ENCODE measurements around the gene AP2S1.
"Not testable (repeated sequence)": the region's sequence is repeated elsewhere in the genome, so short reads cannot be mapped to it uniquely, and the experiment has no call there.

The AP2S1 gene

GRCh38 chr19:46866407-46867136, 15.9 kb upstream of the AP2S1 start:
- DNase-seq: no peak

GRCh38 chr19:46863818-46864629, 13.4 kb upstream of the AP2S1 start:
- no peak for DNase-seq

- DNase-seq: no peak
Observed at GRCh38 chr19:46862974-46863632, 12.5 kb upstream of the AP2S1 start.

GRCh38 chr19:46862503-46862834, 11.8 kb upstream of the AP2S1 start:
- no peak for DNase-seq

- DNase-seq: peak; percentile 21
Observed at GRCh38 chr19:46861691-46862502, 11.3 kb upstream of the AP2S1 start.

GRCh38 chr19:46860846-46861690, 10.4 kb upstream of the AP2S1 start, which contains the start of gene ARHGAP35:
TSS of gene ARHGAP35 (plus strand) at chr19:46860997. CDS start at chr19:46918676, 57,679 bp downstream.
- DNase-seq: peak; percentile 84

GRCh38 chr19:46860125-46860845, 9.6 kb upstream of the AP2S1 start:
- peak; percentile 96 for DNase-seq

GRCh38 chr19:46859637-46860124, 9.0 kb upstream of the AP2S1 start:
- DNase-seq: peak; percentile 74

GRCh38 chr19:46856062-46857022, 5.7 kb upstream of the AP2S1 start:
- peak; percentile 80 for DNase-seq

- not testable (repeated sequence) for DNase-seq
Observed at GRCh38 chr19:46854698-46855097, 4.1 kb upstream of the AP2S1 start.

GRCh38 chr19:46852830-46853229, 2.2 kb upstream of the AP2S1 start:
- DNase-seq: no peak

- DNase-seq: no peak
Observed at GRCh38 chr19:46849610-46850009, 1.0 kb downstream of the AP2S1 start.

GRCh38 chr19:46848389-46848788, 2.3 kb downstream of the AP2S1 start:
- DNase-seq: no peak

GRCh38 chr19:46847528-46847927, 3.1 kb downstream of the AP2S1 start:
- no peak for DNase-seq

GRCh38 chr19:46845959-46846459, 4.6 kb downstream of the AP2S1 start:
- no peak for DNase-seq

- no peak for DNase-seq
Observed at GRCh38 chr19:46844067-46844489, 6.6 kb downstream of the AP2S1 start.

- no peak for DNase-seq
Observed at GRCh38 chr19:46842791-46843190, 7.9 kb downstream of the AP2S1 start.

GRCh38 chr19:46841458-46842083, 9.1 kb downstream of the AP2S1 start:
- DNase-seq: no peak

- DNase-seq: peak; percentile 52
Observed at GRCh38 chr19:46840498-46840942, 10.1 kb downstream of the AP2S1 start.
